Measurements from ENCODE around the gene CASP2. TPM values are rescaled to one million over a fixed set of nuclear protein-coding genes. Genes with fewer than 3 reads are reported as not detected.
"Not testable (repeated sequence)": the region's sequence is repeated elsewhere in the genome, so short reads cannot be mapped to it uniquely, and the experiment has no call there.

Gene CASP2
- total RNA-seq, 2 experiments from 2014 or later: 117 to 129 TPM

DNA sequence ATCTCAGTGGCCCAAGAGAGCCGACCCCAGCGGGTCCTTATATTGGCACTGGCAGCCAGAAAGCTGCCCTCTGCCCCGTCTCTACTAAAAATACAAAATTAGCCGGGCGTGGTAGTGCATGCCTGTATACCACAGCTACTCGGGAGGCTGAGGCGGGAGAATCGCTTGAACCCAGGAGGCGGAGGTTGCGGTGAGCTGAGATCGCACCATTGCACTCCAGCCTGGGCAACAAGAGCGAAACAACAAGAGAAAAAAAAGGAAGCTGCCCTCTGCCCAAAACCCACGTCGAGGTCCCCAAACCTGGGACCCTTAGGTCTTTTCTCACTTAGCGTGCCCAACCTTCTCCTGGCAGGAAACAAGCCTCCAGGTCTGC, 24.0 kb upstream of the CASP2 start:
- DNase-seq, H3K9me3 Mint-ChIP-seq, H3K27me3 Mint-ChIP-seq: not testable (repeated sequence)
- Mint-ChIP-seq H3K36me3 (peaks cover 40% of the 10 kb centered on the region), H3K4me1 (ENCODE audit: low read depth) (peaks cover 59% of the 10 kb centered on the region), H3K27ac (peak overlapping the region; percentile 92), H3K4me3 (peak overlapping the region; percentile 91)
- ChIA-PET POLR2A (interaction anchor here (1.1 to 3.1 kb wide), 9 partner anchors 9 to 35 kb away, joined by 3 to 27 read pairs (median 6); partner anchors contain the start of gene CASP2), CTCF (interaction anchor here (0.6 to 1.9 kb wide), 7 partner anchors 9 to 152 kb away, joined by 3 to 13 read pairs (median 3); no protein-coding TSS in a partner anchor)
- intact Hi-C loops (cut with micrococcal nuclease): loop anchor here (5.0 kb wide), 1 partner anchor 43 kb away; no protein-coding TSS in a partner anchor

DNA sequence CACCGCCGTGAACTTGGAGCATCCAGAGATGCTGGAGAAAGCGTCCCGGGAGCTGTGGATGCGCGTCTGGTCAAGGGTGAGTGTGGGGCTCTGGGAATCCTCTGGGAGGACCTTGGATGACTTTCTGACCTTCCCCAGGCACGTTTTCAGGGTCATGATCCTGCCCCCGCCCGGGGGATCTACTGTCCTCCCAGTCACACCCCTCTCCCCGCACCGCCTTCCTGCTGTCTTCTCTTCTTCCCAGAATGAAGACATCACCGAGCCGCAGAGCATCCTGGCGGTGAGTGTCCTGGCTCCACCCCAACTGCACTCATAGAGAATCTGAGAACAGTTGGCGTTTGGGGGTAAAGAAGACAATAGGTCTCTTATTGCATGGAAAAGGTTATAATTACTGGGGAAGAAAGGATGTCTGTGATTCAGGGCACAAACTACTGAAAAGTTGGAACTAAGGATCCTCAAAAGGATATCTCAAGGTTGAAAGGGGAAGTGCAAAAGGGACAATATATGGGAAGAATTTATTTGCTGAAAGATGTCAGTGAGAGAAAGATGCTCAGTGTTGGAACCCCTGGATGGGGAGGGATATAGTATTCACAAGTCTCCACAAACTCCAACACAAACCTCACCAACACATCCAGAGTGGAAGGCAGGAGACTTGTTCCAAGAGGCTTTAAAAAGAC, 23.0 kb upstream of the CASP2 start:
- H3K27ac Mint-ChIP-seq: peak overlapping the region; percentile 92
- ChIA-PET POLR2A (interaction anchor here (1.1 to 3.1 kb wide), 5 partner anchors 10 to 34 kb away, joined by 4 to 27 read pairs (median 6); partner anchors contain the start of gene CASP2), CTCF (interaction anchor here (0.6 to 1.9 kb wide), 2 partner anchors 24 to 151 kb away, joined by 3 to 13 read pairs; no protein-coding TSS in a partner anchor)
- intact Hi-C loops (cut with micrococcal nuclease): no loop called here
- DNase-seq: peak; percentile 56
- peak overlapping the region; percentile 91 for H3K4me3 Mint-ChIP-seq
- H3K9me3 Mint-ChIP-seq: peaks cover 5% of the 10 kb centered on the region
- H3K36me3 Mint-ChIP-seq: peaks cover 48% of the 10 kb centered on the region
- H3K27me3 Mint-ChIP-seq: no peaks in the 10 kb centered on the region
- peaks cover 50% of the 10 kb centered on the region for H3K4me1 Mint-ChIP-seq (ENCODE audit: low read depth)

DNA sequence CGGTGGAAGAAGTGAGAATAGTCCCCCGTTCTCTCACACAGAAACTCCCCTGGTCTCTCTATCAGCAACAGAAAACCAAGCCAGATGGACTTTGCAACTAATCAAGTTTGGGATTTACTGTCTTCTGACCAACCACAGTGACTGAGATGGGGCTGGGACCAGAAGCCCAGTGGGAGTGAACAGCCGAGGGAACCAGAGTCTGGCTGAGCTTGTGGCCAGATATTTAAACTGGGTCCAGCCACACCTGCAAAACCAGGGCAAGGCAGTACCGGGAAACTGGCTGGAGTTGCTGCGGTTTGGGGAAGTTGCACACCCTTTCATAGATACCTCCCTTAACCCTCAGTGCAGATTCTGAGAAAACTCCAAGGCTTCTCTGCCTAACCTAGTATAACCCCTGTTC, 18.9 kb upstream of the CASP2 start:
- Mint-ChIP-seq H3K4me1 (ENCODE audit: low read depth) (peaks cover 47% of the 10 kb centered on the region), H3K9me3 (no peaks in the 10 kb centered on the region), H3K27ac (peak overlapping the region; percentile 64), H3K36me3 (peaks cover 47% of the 10 kb centered on the region), H3K4me3 (no peak overlapping the region), H3K27me3 (no peaks in the 10 kb centered on the region)
- no peak for DNase-seq
- ChIA-PET POLR2A (interaction anchor here (1.0 to 1.3 kb wide), 2 partner anchors 10 to 14 kb away, joined by 3 read pairs; no protein-coding TSS in a partner anchor), CTCF (interaction anchor here (1.1 to 1.6 kb wide), 3 partner anchors 12 to 29 kb away, joined by 3 to 4 read pairs (median 3); no protein-coding TSS in a partner anchor)
- intact Hi-C loops (cut with micrococcal nuclease): no loop called here

DNA sequence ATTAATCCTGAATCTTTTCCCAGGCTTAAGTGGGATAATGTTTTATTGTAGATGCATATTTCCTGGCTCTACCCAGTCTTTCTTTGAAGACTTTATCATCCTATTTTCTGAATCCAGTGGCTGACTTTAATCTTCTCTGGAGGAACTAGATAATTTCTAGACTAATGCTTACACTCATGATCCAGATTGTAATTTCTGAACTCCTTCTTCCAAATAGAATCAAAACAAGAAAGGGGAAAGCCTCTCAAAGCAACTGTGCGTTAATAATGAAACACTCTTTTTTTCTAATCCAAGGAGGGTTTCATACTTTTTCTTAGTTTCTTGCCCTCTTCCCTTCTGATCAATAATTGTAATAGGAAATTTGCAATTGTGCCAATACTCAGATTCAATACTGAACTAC, 16.9 kb upstream of the CASP2 start:
- Mint-ChIP-seq H3K36me3 (peaks cover 34% of the 10 kb centered on the region), H3K9me3 (no peaks in the 10 kb centered on the region), H3K4me1 (ENCODE audit: low read depth) (peaks cover 33% of the 10 kb centered on the region), H3K4me3 (no peak overlapping the region), H3K27ac (peak overlapping the region; percentile 58), H3K27me3 (no peaks in the 10 kb centered on the region)
- DNase-seq: no peak
- intact Hi-C loops (cut with micrococcal nuclease): no loop called here
- ChIA-PET POLR2A (no interaction called here), CTCF (interaction anchor here (0.7 to 0.9 kb wide), 2 partner anchors 29 to 251 kb away, joined by 3 to 5 read pairs; no protein-coding TSS in a partner anchor)

DNA sequence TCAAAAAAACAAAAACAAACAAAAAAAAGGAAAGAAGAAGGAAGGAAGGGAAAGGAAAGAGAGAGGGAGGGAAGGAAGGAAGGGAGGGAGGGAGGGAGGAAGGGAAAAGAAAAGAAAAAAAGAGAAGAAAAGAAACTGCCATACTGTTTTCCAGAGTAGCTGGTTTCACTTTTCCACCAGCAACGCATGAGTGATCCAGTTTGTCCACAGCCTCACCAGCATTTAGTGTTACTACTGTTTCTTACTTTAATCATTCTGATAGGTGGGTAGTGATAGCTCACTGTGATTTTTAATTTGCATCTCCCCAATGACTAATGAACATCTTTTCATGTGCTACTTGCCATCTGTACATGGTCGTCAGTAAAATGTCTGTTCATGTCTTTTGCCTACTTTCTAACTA, 15.3 kb upstream of the CASP2 start:
- H3K9me3 Mint-ChIP-seq: no peaks in the 10 kb centered on the region
- peaks cover 25% of the 10 kb centered on the region for H3K4me1 Mint-ChIP-seq (ENCODE audit: low read depth)
- no peak for DNase-seq
- H3K36me3 Mint-ChIP-seq: peaks cover 24% of the 10 kb centered on the region
- no peaks in the 10 kb centered on the region for H3K27me3 Mint-ChIP-seq
- no peak overlapping the region for H3K4me3 Mint-ChIP-seq
- H3K27ac Mint-ChIP-seq: no peak overlapping the region
- ChIA-PET POLR2A (no interaction called here), CTCF (interaction anchor here (0.7 to 1.3 kb wide), 4 partner anchors 11 to 461 kb away, joined by 3 to 5 read pairs (median 4); no protein-coding TSS in a partner anchor)
- intact Hi-C loops (cut with micrococcal nuclease): no loop called here

DNA sequence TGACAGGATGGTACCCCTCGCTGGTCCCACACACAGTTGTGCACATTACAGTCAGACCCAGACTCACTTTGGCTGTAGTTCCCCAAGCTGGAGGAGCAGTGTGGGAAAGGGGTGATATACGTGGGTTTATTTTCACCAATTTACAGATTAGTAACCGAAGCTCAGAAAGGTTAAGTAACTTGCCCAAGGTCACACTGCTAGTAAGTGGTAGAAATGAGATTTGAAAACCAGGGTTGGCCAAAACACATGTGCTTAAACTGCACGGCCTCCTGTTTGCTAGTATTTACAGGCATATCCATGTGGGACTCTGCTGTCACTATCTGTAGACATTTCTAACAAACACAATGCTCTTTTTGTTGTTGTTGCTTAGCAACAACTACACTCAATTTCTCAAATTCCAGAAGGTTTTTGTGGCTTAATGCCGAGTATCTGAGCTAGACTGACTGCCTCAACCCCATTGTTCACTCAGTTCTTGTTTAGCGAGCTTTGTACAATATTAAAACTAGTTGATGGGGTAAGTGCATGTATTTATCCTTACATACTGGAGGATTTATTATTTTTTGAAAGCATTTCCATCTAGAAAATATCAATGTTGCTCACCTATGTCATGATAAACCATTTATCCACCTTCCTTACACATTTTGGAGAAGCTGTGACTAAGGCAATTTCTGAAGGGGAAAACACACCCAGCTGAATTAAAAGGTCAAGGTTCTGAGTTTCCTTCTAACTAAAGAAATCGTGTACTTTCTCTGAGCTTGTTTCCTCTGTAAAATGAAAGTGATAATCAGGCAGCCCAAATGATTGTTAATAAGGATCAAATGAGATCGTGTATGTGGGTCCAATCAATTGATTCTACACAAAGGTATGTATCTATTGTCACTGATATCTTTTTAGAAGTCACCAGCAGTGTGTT, 8.7 kb upstream of the CASP2 start:
- Mint-ChIP-seq H3K4me3 (peak overlapping the region; percentile 51), H3K4me1 (ENCODE audit: low read depth) (peaks cover 40% of the 10 kb centered on the region), H3K9me3 (no peaks in the 10 kb centered on the region), H3K27ac (peak overlapping the region; percentile 87), H3K27me3 (no peaks in the 10 kb centered on the region), H3K36me3 (no peaks in the 10 kb centered on the region)
- CTCF ChIA-PET: interaction anchor here (0.6 to 4.0 kb wide), 10 partner anchors 9 to 622 kb away, joined by 3 to 30 read pairs (median 6); partner anchors contain the start of gene CASP2
- intact Hi-C loops (cut with micrococcal nuclease): loop anchor here (1.0 kb wide), 3 partner anchors 9 to 20 kb away; partner anchors contain the start of genes CASP2 and GSTK1
- no peak for DNase-seq
- POLR2A ChIA-PET: interaction anchor here (0.9 to 4.0 kb wide), 7 partner anchors 9 to 104 kb away, joined by 3 to 27 read pairs (median 6); partner anchors contain the start of genes CASP2 and GSTK1

DNA sequence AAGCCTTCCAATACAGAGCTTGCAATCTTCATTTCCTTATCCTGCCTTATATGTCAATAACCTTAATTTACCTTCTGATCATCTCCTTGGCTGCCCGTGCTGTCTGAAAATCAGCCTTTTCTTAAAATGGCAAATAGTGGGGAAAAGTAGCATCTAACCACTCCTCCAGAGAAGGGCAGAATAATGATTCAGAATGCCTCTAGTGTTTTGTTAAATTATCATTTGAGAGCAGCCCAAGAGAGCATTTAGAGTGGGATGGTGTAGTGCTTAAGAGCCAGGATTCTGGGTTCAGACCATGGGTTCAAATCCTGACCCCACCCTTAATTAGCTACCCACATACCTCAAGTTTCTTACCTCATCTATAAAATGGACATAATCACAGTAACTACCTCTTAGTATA, 8.0 kb upstream of the CASP2 start:
- H3K4me1 Mint-ChIP-seq (ENCODE audit: low read depth): peaks cover 42% of the 10 kb centered on the region
- no peaks in the 10 kb centered on the region for H3K9me3 Mint-ChIP-seq
- intact Hi-C loops (cut with micrococcal nuclease): no loop called here
- DNase-seq: no peak
- ChIA-PET CTCF (interaction anchor here (0.7 to 4.0 kb wide), 9 partner anchors 8 to 469 kb away, joined by 3 to 30 read pairs (median 5); partner anchors contain the start of gene CASP2), POLR2A (interaction anchor here (0.9 to 4.0 kb wide), 8 partner anchors 8 to 103 kb away, joined by 3 to 27 read pairs (median 6); partner anchors contain the start of genes CASP2 and GSTK1)
- H3K4me3 Mint-ChIP-seq: peak overlapping the region; percentile 51
- H3K27ac Mint-ChIP-seq: peak overlapping the region; percentile 87
- H3K27me3 Mint-ChIP-seq: no peaks in the 10 kb centered on the region
- H3K36me3 Mint-ChIP-seq: no peaks in the 10 kb centered on the region

DNA sequence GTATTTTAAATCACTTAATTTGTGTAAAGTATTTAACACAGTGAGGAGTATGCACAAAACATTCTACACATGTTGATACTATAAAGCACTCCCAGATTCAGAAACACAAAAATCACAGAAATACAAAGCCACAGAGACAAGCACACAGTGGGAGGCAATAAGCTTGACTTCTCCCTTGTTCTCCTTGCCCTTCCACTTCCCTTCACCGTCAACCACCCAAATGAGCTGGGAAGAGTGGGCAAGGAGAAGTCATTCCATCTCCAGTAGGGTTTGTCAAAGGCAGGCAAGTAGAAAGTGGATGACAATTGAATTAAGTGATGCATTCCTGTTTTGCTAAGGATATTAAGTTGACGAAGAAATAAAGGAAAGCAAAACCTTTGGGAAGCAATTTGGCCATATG, 7.6 kb upstream of the CASP2 start:
- DNase-seq: no peak
- no peaks in the 10 kb centered on the region for H3K9me3 Mint-ChIP-seq
- H3K27me3 Mint-ChIP-seq: no peaks in the 10 kb centered on the region
- peak overlapping the region; percentile 87 for H3K27ac Mint-ChIP-seq
- CTCF ChIA-PET: interaction anchor here (0.7 to 4.0 kb wide), 5 partner anchors 7 to 469 kb away, joined by 3 to 30 read pairs (median 10); partner anchors contain the start of gene CASP2
- H3K4me3 Mint-ChIP-seq: peak overlapping the region; percentile 51
- POLR2A ChIA-PET: interaction anchor here (1.2 to 4.0 kb wide), 6 partner anchors 7 to 103 kb away, joined by 3 to 27 read pairs (median 6); partner anchors contain the start of genes CASP2 and GSTK1
- H3K4me1 Mint-ChIP-seq (ENCODE audit: low read depth): peaks cover 42% of the 10 kb centered on the region
- no peaks in the 10 kb centered on the region for H3K36me3 Mint-ChIP-seq
- intact Hi-C loops (cut with micrococcal nuclease): no loop called here

DNA sequence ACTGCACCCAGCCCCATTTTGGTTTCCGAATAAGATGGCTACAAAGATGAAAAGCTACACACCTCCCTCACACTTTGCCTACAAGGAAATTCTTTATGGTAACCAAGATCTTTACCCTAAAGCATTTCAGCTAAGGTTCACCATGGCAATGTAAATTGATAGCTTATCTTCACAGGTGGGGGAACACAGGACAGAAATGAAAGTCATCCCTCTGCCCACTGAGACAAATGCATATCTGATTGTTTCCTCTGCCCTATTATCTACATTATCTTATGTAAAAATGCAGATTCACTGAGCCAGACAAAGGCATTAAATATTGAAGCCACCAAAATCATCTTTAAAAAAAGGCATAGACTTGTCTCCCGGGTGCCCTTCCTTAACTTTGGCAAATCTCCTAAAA, 6.6 kb upstream of the CASP2 start:
- ChIA-PET CTCF (interaction anchor here (2.3 to 4.0 kb wide), 2 partner anchors 18 to 41 kb away, joined by 12 to 30 read pairs; no protein-coding TSS in a partner anchor), POLR2A (interaction anchor here (4.0 kb wide), 1 partner anchor 18 kb away, joined by 27 read pairs; the partner anchor contains the start of gene GSTK1)
- no peak overlapping the region for H3K27ac Mint-ChIP-seq
- intact Hi-C loops (cut with micrococcal nuclease): no loop called here
- no peak for DNase-seq
- H3K4me3 Mint-ChIP-seq: no peak overlapping the region
- no peaks in the 10 kb centered on the region for H3K36me3 Mint-ChIP-seq
- no peaks in the 10 kb centered on the region for H3K27me3 Mint-ChIP-seq
- peaks cover 42% of the 10 kb centered on the region for H3K4me1 Mint-ChIP-seq (ENCODE audit: low read depth)
- H3K9me3 Mint-ChIP-seq: no peaks in the 10 kb centered on the region

DNA sequence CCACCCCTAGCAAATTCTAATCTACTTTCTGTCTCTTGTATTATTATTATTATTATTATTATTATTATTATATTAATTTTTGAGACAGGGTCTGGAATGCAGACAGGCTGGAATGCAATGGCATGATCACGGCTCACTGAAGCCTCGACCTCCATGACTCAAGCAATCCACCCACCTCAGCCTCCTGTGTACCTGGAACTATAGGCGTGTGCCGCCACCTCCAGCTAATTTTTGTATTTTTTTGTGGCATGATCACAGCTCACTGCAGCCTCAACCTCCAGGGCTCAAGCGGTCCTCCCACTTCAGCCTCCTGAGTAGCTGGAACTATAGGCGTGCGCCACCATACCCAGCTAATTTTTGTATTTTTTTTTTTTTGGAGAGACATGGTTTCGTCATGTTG, 6.0 kb upstream of the CASP2 start:
- Mint-ChIP-seq H3K9me3 (no peaks in the 10 kb centered on the region), H3K4me3 (no peak overlapping the region), H3K36me3 (no peaks in the 10 kb centered on the region), H3K27ac (no peak overlapping the region), H3K4me1 (ENCODE audit: low read depth) (peaks cover 46% of the 10 kb centered on the region), H3K27me3 (no peaks in the 10 kb centered on the region)
- ChIA-PET POLR2A (interaction anchor here (1.2 to 4.0 kb wide), 2 partner anchors 18 to 19 kb away, joined by 6 to 27 read pairs; partner anchors contain the start of gene GSTK1), CTCF (interaction anchor here (4.0 kb wide), 1 partner anchor 42 kb away, joined by 30 read pairs; no protein-coding TSS in a partner anchor)
- intact Hi-C loops (cut with micrococcal nuclease): no loop called here
- no peak for DNase-seq

DNA sequence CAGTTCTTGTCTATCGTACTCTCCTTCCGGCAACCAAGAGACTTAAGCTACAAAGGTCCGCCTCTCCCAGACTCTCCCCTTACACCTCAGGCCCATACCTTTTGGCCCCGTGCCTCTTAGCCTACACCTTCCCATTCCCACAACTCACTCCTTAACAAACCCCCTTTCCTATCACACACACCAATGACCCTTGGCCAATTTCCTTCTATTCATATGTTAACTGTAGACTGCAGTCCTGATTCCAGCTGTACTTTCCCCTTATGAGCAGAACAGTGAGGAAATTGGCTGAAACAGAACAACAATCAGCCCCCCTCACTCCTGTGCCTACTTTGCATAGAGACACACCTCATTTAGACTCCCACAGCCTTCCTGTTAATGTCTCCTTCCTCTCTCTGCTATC, 4.8 kb upstream of the CASP2 start:
- peak overlapping the region; percentile 0 for H3K27ac Mint-ChIP-seq
- no peak overlapping the region for H3K4me3 Mint-ChIP-seq
- peaks cover 50% of the 10 kb centered on the region for H3K4me1 Mint-ChIP-seq (ENCODE audit: low read depth)
- intact Hi-C loops (cut with micrococcal nuclease): no loop called here
- no peaks in the 10 kb centered on the region for H3K36me3 Mint-ChIP-seq
- H3K27me3 Mint-ChIP-seq: no peaks in the 10 kb centered on the region
- POLR2A ChIA-PET: interaction anchor here (0.7 to 1.2 kb wide), 3 partner anchors 14 to 28 kb away, joined by 3 to 6 read pairs (median 3); partner anchors contain the start of gene GSTK1
- no peaks in the 10 kb centered on the region for H3K9me3 Mint-ChIP-seq
- CTCF ChIA-PET: interaction anchor here (0.7 to 1.2 kb wide), 3 partner anchors 11 to 134 kb away, joined by 3 to 4 read pairs (median 3); no protein-coding TSS in a partner anchor
- no peak for DNase-seq

Data from activated CD4-positive, alpha-beta memory T cell treated with anti-CD3 and anti-CD28 coated beads for 36 hours (primary cell).